PC-3 (cell line): ENCODE results near the gene ZSCAN25. TPM values are rescaled to one million over a fixed set of nuclear protein-coding genes. Genes with fewer than 3 reads are reported as not detected.
"Not testable (repeated sequence)": the region's sequence is repeated elsewhere in the genome, so short reads cannot be mapped to it uniquely, and the experiment has no call there.

Experiments
- ATAC-seq: fragments of 200-7000 bp; cut with Tn5 transposase; 2 replicates; pipeline ENCODE4 v1.9.1; 2020; ENCODE audit warnings: mild to moderate bottlenecking, moderate library complexity
- BruUV-seq: library from RNA; stranded (reverse); fragments of 400-500 nt; replicated peaks from 2 replicates; lab custom pipeline; 2021; lab: Mats Ljungman, UMichigan
- CTCF ChIA-PET: fragments of 300-600 bp; sonication (Branson Sonifier 250); formaldehyde crosslinking; loops from one replicate; lab custom pipeline; 2022; ENCODE audit warnings: antibody characterized with exemption; lab: Charles Lee
- POLR2A ChIA-PET: fragments of 300-600 bp; sonication (Branson Sonifier 250); formaldehyde crosslinking; loops from one replicate; lab custom pipeline; 2022; ENCODE audit warnings: antibody characterized with exemption; ENCODE audit not compliant: unreplicated experiment; lab: Charles Lee
- DNase-seq: peaks from one replicate; pipeline ENCODE4 v3.0.0-alpha.2; 2015
- H2AFZ ChIP-seq: fragments of 300-600 bp; sonication (generic); 2 replicates; pipeline ENCODE4 v1.6.0; 2016; ENCODE audit warnings: antibody characterized with exemption, low read length
- H3F3A ChIP-seq: fragments of 300-600 bp; sonication (generic); one replicate; pipeline ENCODE4 v1.6.0; 2017; ENCODE audit warnings: antibody characterized with exemption, low read length, control low read depth, mild to moderate bottlenecking; ENCODE audit not compliant: unreplicated experiment
- H3K27ac ChIP-seq: fragments of 300-600 bp; sonication (generic); 2 replicates; pipeline ENCODE4 v1.5.1; 2016; ENCODE audit warnings: mild to moderate bottlenecking, low read length
- H3K27me3 ChIP-seq: fragments of 300-600 bp; sonication (generic); 2 replicates; pipeline ENCODE4 v1.6.1; 2016; ENCODE audit warnings: low read length, mixed read lengths
- H3K36me3 ChIP-seq: fragments of 300-600 bp; sonication (generic); 2 replicates; pipeline ENCODE4 v1.6.1; 2016; ENCODE audit warnings: low read depth, mixed run types, low read length, mixed read lengths
- H3K4me1 ChIP-seq: fragments of 300-600 bp; sonication (generic); 2 replicates; pipeline ENCODE4 v1.5.1; 2016; ENCODE audit warnings: low read length; ENCODE audit not compliant: insufficient read depth
- H3K4me2 ChIP-seq: fragments of 300-600 bp; sonication (generic); 2 replicates; pipeline ENCODE4 v1.6.0; 2016; ENCODE audit warnings: low read length
- H3K4me3 ChIP-seq: fragments of 300-600 bp; sonication (generic); 2 replicates; pipeline ENCODE4 v1.5.1; 2016; ENCODE audit warnings: mild to moderate bottlenecking, low read length, mixed read lengths
- H3K79me2 ChIP-seq: fragments of 300-600 bp; sonication (generic); 2 replicates; pipeline ENCODE4 v1.6.1; 2017; ENCODE audit warnings: low read length, mixed read lengths
- H3K9ac ChIP-seq: fragments of 300-600 bp; sonication (generic); 2 replicates; pipeline ENCODE4 v1.6.0; 2016; ENCODE audit warnings: mild to moderate bottlenecking, low read length
- H3K9me2 ChIP-seq: fragments of 300-600 bp; sonication (generic); replicated peaks from 2 replicates; pipeline ENCODE4 v1.6.1; 2016; ENCODE audit warnings: mixed run types, low read length, mixed read lengths
- H3K9me3 ChIP-seq: fragments of 300-600 bp; sonication (generic); 2 replicates; pipeline ENCODE4 v1.6.1; 2016; ENCODE audit warnings: low read length, mixed read lengths
- H4K20me1 ChIP-seq: fragments of 300-600 bp; sonication (generic); 2 replicates; pipeline ENCODE4 v1.6.1; 2016; ENCODE audit warnings: low read length, mixed read lengths
- EZH2 ChIP-seq: fragments of 300-600 bp; sonication (generic); IDR thresholded peaks from one replicate; pipeline ENCODE4 v1.6.1; 2017; ENCODE audit warnings: antibody characterized with exemption, mild to moderate bottlenecking, low read length; ENCODE audit not compliant: unreplicated experiment
- EZH2phosphoT487 ChIP-seq: fragments of 300-600 bp; sonication (generic); IDR thresholded peaks from 2 replicates; pipeline ENCODE4 v1.6.1; 2018; ENCODE audit warnings: mild to moderate bottlenecking, antibody characterized with exemption, low read length, borderline replicate concordance
- intact Hi-C: fragments of 100-400 bp; cut with micrococcal nuclease; formaldehyde crosslinking; loops from 2 replicates; pipeline ENCODE4 v1.9.0; 2023
- total RNA-seq: library from RNA; depleted of rRNA; stranded (reverse); fragments of >200 nt; gene quantifications from 2 replicates; pipeline ENCODE4 v1.2.3, GENCODE V29; 2014
- TF ChIP-seq, protein P1 (sequence below): fragments of 300-600 bp; sonication (generic); conservative IDR thresholded peaks from 2 replicates; pipeline ENCODE4 v1.5.1; 2017; ENCODE audit warnings: antibody characterized with exemption, low read depth, mild to moderate bottlenecking, low read length

ZSCAN25 gene
- total RNA-seq, 1 experiment from 2014 or later, result 13.9 TPM

DNA sequence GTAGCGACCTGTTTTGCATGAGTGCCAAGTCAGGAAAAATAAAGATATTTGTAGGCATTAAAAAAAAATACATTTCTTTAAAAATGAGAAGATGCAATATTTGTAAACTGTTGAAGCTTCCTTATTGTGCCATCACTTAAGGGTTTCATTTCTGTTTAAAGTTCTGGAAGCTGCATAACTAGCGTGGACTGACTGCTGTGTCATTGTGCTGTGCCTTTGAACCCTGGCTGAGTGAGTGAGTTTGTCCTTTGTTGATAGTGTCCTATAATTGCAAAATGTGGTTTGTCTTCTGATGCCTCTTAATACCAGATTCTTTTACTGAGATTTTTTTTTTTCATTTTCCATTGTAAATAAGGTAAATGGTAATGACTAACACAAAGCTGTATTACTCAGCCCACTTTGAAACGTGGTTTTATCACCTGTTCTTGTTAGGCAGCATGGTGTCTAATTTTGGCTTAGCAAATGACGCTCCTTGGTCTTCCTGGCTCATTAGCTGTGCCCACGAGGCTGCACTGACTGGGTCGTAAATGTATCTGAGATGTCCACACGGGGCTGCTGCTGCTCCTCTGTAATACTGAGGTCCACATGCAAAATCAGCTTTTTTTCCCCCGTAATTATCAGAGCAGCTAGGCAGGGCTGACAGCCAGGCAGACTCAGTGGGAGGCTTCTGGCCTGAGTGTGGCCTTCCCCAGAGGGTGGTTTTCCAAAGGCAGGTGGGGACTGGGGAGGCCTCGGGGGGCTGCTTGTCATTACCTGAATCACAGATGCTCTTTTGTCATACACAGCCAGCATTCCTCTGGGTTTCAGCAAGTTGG is 14.8 kb downstream of the ZSCAN25 start:
- H2AFZ ChIP-seq, result no peak overlapping the region
- H3K9me3 ChIP-seq, result no peaks in the 10 kb centered on the region
- no peak overlapping the region for H3K9ac ChIP-seq
- H3K9me2 ChIP-seq, result no peaks in the 10 kb centered on the region
- TF ChIP-seq, protein P1, sequence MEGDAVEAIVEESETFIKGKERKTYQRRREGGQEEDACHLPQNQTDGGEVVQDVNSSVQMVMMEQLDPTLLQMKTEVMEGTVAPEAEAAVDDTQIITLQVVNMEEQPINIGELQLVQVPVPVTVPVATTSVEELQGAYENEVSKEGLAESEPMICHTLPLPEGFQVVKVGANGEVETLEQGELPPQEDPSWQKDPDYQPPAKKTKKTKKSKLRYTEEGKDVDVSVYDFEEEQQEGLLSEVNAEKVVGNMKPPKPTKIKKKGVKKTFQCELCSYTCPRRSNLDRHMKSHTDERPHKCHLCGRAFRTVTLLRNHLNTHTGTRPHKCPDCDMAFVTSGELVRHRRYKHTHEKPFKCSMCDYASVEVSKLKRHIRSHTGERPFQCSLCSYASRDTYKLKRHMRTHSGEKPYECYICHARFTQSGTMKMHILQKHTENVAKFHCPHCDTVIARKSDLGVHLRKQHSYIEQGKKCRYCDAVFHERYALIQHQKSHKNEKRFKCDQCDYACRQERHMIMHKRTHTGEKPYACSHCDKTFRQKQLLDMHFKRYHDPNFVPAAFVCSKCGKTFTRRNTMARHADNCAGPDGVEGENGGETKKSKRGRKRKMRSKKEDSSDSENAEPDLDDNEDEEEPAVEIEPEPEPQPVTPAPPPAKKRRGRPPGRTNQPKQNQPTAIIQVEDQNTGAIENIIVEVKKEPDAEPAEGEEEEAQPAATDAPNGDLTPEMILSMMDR, result peak; percentile 52
- TF ChIP-seq EZH2phosphoT487 (no peak), EZH2 (no peak)
- CTCF ChIA-PET, result interaction anchor here (0.6 to 1.7 kb wide), 6 partner anchors 28 to 207 kb away, joined by 3 to 10 read pairs (median 6); no protein-coding TSS in a partner anchor
- ATAC-seq, result peak; percentile 83
- no TSS peak for BruUV-seq
- no peak overlapping the region for H3K4me2 ChIP-seq
- H3K27me3 ChIP-seq, result no peaks in the 10 kb centered on the region
- H3F3A ChIP-seq, result no peaks in the 10 kb centered on the region
- H4K20me1 ChIP-seq, result 0 out of 2 replicates have a peak, but pooled peaks cover 5% of the 10 kb centered on the region
- no peaks in the 10 kb centered on the region for H3K4me1 ChIP-seq
- intact Hi-C loops, result loop anchor here (1.0 kb wide), 1 partner anchor 207 kb away; no protein-coding TSS in a partner anchor
- peaks cover 16% of the 10 kb centered on the region; the same call in 1 of the 2 replicates for H3K36me3 ChIP-seq
- H3K27ac ChIP-seq, result no peak overlapping the region
- H3K79me2 ChIP-seq, result no peaks in the 10 kb centered on the region
- peak; percentile 22 for DNase-seq
- H3K4me3 ChIP-seq, result no peak overlapping the region
- POLR2A ChIA-PET, result no interaction called here

DNA sequence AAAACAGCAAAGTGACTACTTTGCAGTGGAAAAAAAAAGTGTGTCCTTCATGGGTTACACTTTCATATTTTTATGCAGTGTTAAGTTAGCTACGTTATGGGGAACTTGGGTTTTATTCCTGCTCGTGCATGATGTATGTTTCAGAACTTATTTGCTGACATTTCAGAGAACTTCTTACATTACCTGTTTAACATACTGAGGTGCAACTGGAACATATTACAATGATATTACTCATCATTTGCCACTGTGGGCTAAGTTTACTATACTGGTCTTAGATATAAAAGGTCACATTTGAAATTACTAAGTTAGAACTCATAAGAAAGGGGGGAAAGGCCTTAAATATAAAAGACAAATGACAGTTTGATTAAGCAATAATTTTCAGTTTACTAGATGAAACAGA is 20.7 kb downstream of the ZSCAN25 start:
- ATAC-seq (0 out of 2 replicates have a peak, but pooled peaks have one; percentile 27), DNase-seq (peak; percentile 33)
- H3K79me2 ChIP-seq, H3K9ac ChIP-seq, H3K4me3 ChIP-seq, POLR2A ChIA-PET, H3K9me3 ChIP-seq, H3K27ac ChIP-seq, H3K36me3 ChIP-seq, H3F3A ChIP-seq, CTCF ChIA-PET, BruUV-seq, H2AFZ ChIP-seq, H3K4me1 ChIP-seq, intact Hi-C loops, H3K9me2 ChIP-seq, H3K4me2 ChIP-seq, H4K20me1 ChIP-seq, H3K27me3 ChIP-seq: not testable (repeated sequence)

DNA sequence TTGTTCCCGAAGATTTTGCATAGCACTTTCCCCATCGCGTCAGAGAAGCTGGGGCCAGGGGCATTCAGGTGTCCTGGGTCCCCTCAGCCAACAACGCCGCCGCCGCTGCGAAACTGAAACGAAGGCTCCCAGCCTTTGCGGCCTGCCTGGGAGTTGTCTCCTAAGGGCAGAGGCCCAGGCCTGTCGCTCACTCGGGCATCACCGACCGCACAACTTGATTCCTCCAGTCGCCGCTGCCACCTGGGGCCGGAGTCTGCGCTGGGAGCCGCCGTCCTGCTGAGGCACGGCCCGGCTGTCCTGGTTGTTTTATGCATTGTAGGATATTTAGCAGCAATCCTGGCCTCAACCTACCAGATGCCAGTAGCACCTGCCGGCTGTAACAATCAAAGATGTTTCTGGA is 22.0 kb downstream of the ZSCAN25 start:
- ChIA-PET POLR2A (no interaction called here), CTCF (no interaction called here)
- intact Hi-C loops, result no loop called here
- BruUV-seq, result no TSS peak
- Histone ChIP-seq H3K9ac (no peak overlapping the region), H3F3A (no peaks in the 10 kb centered on the region), H3K27ac (no peak overlapping the region), H3K4me1 (peaks cover 6% of the 10 kb centered on the region; the same call in 1 of the 2 replicates), H3K9me2 (no peaks in the 10 kb centered on the region), H2AFZ (no peak overlapping the region), H3K79me2 (no peaks in the 10 kb centered on the region), H3K9me3 (no peaks in the 10 kb centered on the region), H3K36me3 (no peaks in the 10 kb centered on the region), H3K4me3 (no peak overlapping the region), H3K27me3 (no peaks in the 10 kb centered on the region), H4K20me1 (no peaks in the 10 kb centered on the region), H3K4me2 (no peak overlapping the region)
- no peak for ATAC-seq
- no peak for DNase-seq
- TF ChIP-seq EZH2 (no peak), EZH2phosphoT487 (no peak)
- TF ChIP-seq, protein P1, result no peak
